ENCODE data around the gene SULF2. TPM values are rescaled to one million over a fixed set of nuclear protein-coding genes. Genes with fewer than 3 reads are reported as not detected.

The SULF2 gene
- total and polyA plus RNA-seq, 2 of the 4 experiments (the other 2 are of a cell fraction): 0.54 to 0.77 TPM

GRCh38 chr20:47654370-47654769 is 130.9 kb downstream of the SULF2 start:
- Histone ChIP-seq H3K4me2 (ENCODE audit: low read depth, low read length) (no peak overlapping the region), H3K79me1 (ENCODE audit: low read depth in 1 of 2, low read length in 2 of 2) (peaks cover 0 to 2% of the 10 kb centered on the region in 2 experiments; a peak in 1 of 4 replicates), H4K5ac (ENCODE audit: low read depth, low read length) (no peak overlapping the region), H3K56ac (ENCODE audit: extremely low read depth, insufficient read depth, low read length) (no peak overlapping the region), H2BK15ac (ENCODE audit: low read depth, low read length) (no peak overlapping the region), H3K27ac (ENCODE audit: insufficient read depth, low read length) (no peak overlapping the region), H4K91ac (ENCODE audit: insufficient read depth, low read depth, low read length) (no peak overlapping the region), H3K9me1 (ENCODE audit: insufficient read depth, low read length) (no peaks in the 10 kb centered on the region), H3K23ac (ENCODE audit: low read depth, low read length) (no peak overlapping the region), H3K4me3 (ENCODE audit: insufficient read depth, low read depth, low read length) (no peak overlapping the region), H3K4me1 (ENCODE audit: control insufficient read depth, insufficient read depth, low read length) (no peaks in the 10 kb centered on the region), H2BK5ac (ENCODE audit: low read depth, low read length, poor library complexity, severe bottlenecking) (no peak overlapping the region), H3K9me3 (ENCODE audit: control insufficient read depth, insufficient read depth, low read length) (no peaks in the 10 kb centered on the region), H2AK5ac (ENCODE audit: low read depth, low read length) (no peak overlapping the region), H4K8ac (ENCODE audit: low read depth in 2 of 2, low read length in 2 of 2) (no peak overlapping the region), H3K14ac (replicated peaks; ENCODE audit: low read depth, low read length) (no peak overlapping the region), H3K4ac (ENCODE audit: low read depth, low read length) (no peak overlapping the region), H2AFZ (replicated peaks; ENCODE audit: low read length, poor library complexity) (no peak overlapping the region), H2BK120ac (ENCODE audit: low read depth, low read length) (no peak overlapping the region), H2AK9ac (replicated peaks; ENCODE audit: low read depth, low read length, poor library complexity) (no peak overlapping the region), H3K9ac (ENCODE audit: low read depth, low read length) (no peak overlapping the region), H3K27me3 (ENCODE audit: control insufficient read depth, insufficient read depth, low read length) (no peaks in the 10 kb centered on the region), H3K36me3 (ENCODE audit: control insufficient read depth, insufficient read depth, low read length) (peaks cover 25% of the 10 kb centered on the region), H3K18ac (ENCODE audit: low read depth, low read length) (no peak overlapping the region), H4K20me1 (ENCODE audit: insufficient read depth, low read length) (no peaks in the 10 kb centered on the region), H2BK20ac (ENCODE audit: low read depth, low read length) (no peak overlapping the region)
- BruUV-seq (replicated peaks): no TSS peak
- intact Hi-C loops (cut with micrococcal nuclease) (no loop called here), in situ Hi-C loops (cut with MboI; ENCODE audit: low sequenced_read_pairs) (loop anchor here (25.0 kb wide), 1 partner anchor 1258 kb away; the partner anchor contains the start of gene ARFGEF2), dilution Hi-C loops (cut with HindIII; ENCODE audit: low sequenced_read_pairs, unreplicated experiment) (no loop called here)
- TF ChIP-seq BHLHE40 (IDR thresholded peaks at IDR 0.05; ENCODE audit: low read depth, low read length): no peak
- TF ChIP-seq MXI1 (IDR thresholded peaks at IDR 0.05; ENCODE audit: borderline replicate concordance, low read depth, low read length): no peak
- TF ChIP-seq, protein P1, sequence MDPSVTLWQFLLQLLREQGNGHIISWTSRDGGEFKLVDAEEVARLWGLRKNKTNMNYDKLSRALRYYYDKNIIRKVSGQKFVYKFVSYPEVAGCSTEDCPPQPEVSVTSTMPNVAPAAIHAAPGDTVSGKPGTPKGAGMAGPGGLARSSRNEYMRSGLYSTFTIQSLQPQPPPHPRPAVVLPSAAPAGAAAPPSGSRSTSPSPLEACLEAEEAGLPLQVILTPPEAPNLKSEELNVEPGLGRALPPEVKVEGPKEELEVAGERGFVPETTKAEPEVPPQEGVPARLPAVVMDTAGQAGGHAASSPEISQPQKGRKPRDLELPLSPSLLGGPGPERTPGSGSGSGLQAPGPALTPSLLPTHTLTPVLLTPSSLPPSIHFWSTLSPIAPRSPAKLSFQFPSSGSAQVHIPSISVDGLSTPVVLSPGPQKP (IDR thresholded peaks at IDR 0.05; ENCODE audit: borderline replicate concordance, low read depth, low read length): no peak
- no peak for TF ChIP-seq NFE2L2 (IDR thresholded peaks at IDR 0.05; ENCODE audit: low read depth, low read length)
- no peak for TF ChIP-seq POLR2A (IDR thresholded peaks at IDR 0.05; ENCODE audit: low read depth, low read length)
- no peak for TF ChIP-seq USF2 (IDR thresholded peaks at IDR 0.05; ENCODE audit: low read depth, low read length)
- no peak for TF ChIP-seq MAZ (IDR thresholded peaks at IDR 0.05; ENCODE audit: borderline replicate concordance, low read depth, low read length)
- no peak for TF ChIP-seq RAD21 (IDR thresholded peaks at IDR 0.05; ENCODE audit: low read length)
- TF ChIP-seq CHD1 (IDR thresholded peaks at IDR 0.05; ENCODE audit: low read depth, low read length): no peak
- TF ChIP-seq RFX5 (IDR thresholded peaks at IDR 0.05; ENCODE audit: low read depth, low read length): no peak
- no peak for TF ChIP-seq FOS (IDR thresholded peaks at IDR 0.05; ENCODE audit: low read depth, low read length)
- TF ChIP-seq RCOR1 (IDR thresholded peaks at IDR 0.05; ENCODE audit: insufficient replicate concordance, low read length): no peak
- no peak for TF ChIP-seq CTCF (conservative IDR thresholded peaks at IDR 0.05; ENCODE audit: low read depth, low read length)
- TF ChIP-seq CEBPB (IDR thresholded peaks at IDR 0.05; ENCODE audit: low read depth, low read length): no peak
- no peak for TF ChIP-seq SMC3 (IDR thresholded peaks at IDR 0.05; ENCODE audit: low read depth, low read length)
- no peak for TF ChIP-seq MAFK (IDR thresholded peaks at IDR 0.05; ENCODE audit: low read depth, low read length)
- POLR2A ChIA-PET (ENCODE audit: unreplicated experiment): no interaction called here
- WGBS, 2 experiments (ENCODE audit: extremely low coverage in 2 of 2, insufficient read length in 1 of 2): no CpG with 5 or more reads among the region's 1 CpG
- DNase-seq: no peak
- ATAC-seq (ENCODE audit: low read depth): no peak
- CTCF ChIA-PET: no interaction called here

Measured in IMR-90 (cell line).